Fibroblast of lung (primary cell): ENCODE data around the gene PROCA1.

Experiments used
- EZH2 ChIP-seq: IDR thresholded peaks from 2 replicates; pipeline ENCODE4 v1.5.1; 2012; ENCODE audit warnings: low read length, control low read depth, mild to moderate bottlenecking; ENCODE audit errors: missing control alignments
- TF ChIP-seq, protein P1 (sequence below), 2 donors: IDR thresholded peaks in 1 of 2; conservative IDR thresholded peaks in 1 of 2; 1 replicate in 1 of 2; 2 replicates in 1 of 2; pipeline ENCODE4 v1.5.1; 2011 to 2012; ENCODE audit warnings: low read length in 2 of 2, control low read depth in 1 of 2, inconsistent platforms in 1 of 2, low read depth in 1 of 2, mild to moderate bottlenecking in 1 of 2

- TF ChIP-seq, protein P1, sequence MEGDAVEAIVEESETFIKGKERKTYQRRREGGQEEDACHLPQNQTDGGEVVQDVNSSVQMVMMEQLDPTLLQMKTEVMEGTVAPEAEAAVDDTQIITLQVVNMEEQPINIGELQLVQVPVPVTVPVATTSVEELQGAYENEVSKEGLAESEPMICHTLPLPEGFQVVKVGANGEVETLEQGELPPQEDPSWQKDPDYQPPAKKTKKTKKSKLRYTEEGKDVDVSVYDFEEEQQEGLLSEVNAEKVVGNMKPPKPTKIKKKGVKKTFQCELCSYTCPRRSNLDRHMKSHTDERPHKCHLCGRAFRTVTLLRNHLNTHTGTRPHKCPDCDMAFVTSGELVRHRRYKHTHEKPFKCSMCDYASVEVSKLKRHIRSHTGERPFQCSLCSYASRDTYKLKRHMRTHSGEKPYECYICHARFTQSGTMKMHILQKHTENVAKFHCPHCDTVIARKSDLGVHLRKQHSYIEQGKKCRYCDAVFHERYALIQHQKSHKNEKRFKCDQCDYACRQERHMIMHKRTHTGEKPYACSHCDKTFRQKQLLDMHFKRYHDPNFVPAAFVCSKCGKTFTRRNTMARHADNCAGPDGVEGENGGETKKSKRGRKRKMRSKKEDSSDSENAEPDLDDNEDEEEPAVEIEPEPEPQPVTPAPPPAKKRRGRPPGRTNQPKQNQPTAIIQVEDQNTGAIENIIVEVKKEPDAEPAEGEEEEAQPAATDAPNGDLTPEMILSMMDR (conservative IDR thresholded peaks at IDR 0.05 in 1 of 2, IDR thresholded peaks at IDR 0.05 in 1 of 2; ENCODE audit: low read depth in 1 of 2, low read length in 2 of 2), result no peak
- TF ChIP-seq EZH2, result no peak
Measured at GRCh38 chr17:28711723-28712031, at the start of gene PROCA1.
